HUES48 (cell line): ENCODE results near the gene CFAP410.
"Not testable (repeated sequence)": the region's sequence is repeated elsewhere in the genome, so short reads cannot be mapped to it uniquely, and the experiment has no call there.

Experiments used
- H3K27ac ChIP-seq: one replicate; pipeline ENCODE4 v1.7.0; 2013; ENCODE audit warnings: low read depth, low read length, inconsistent platforms
- H3K27me3 ChIP-seq: 2 replicates; pipeline ENCODE4 v1.6.1; 2013; ENCODE audit warnings: mild to moderate bottlenecking, low read length; ENCODE audit not compliant: control insufficient read depth, insufficient read depth
- H3K36me3 ChIP-seq: 2 replicates; pipeline ENCODE4 v1.6.1; 2013; ENCODE audit warnings: low read length; ENCODE audit not compliant: control insufficient read depth, insufficient read depth
- H3K4me1 ChIP-seq: 2 replicates; pipeline ENCODE4 v1.6.1; 2013; ENCODE audit warnings: mild to moderate bottlenecking, low read length; ENCODE audit not compliant: control insufficient read depth, insufficient read depth
- H3K4me3 ChIP-seq: 2 replicates; pipeline ENCODE4 v1.5.1; 2013; ENCODE audit warnings: mild to moderate bottlenecking, low read depth, low read length
- H3K9ac ChIP-seq: 2 replicates; pipeline ENCODE4 v1.6.1; 2013; ENCODE audit warnings: mild to moderate bottlenecking, low read depth, low read length, moderate library complexity
- H3K9me3 ChIP-seq: 2 replicates; pipeline ENCODE4 v1.6.1; 2013; ENCODE audit warnings: low read length; ENCODE audit not compliant: control insufficient read depth, insufficient read depth

The CFAP410 gene

GRCh38 chr21:44348861-44349260 is 9.7 kb upstream of the CFAP410 start:
- H3K36me3 ChIP-seq: no peaks in the 10 kb centered on the region
- H3K27me3 ChIP-seq: no peaks in the 10 kb centered on the region
- H3K4me3 ChIP-seq: no peak overlapping the region
- H3K27ac ChIP-seq: no peak overlapping the region
- H3K4me1 ChIP-seq: no peaks in the 10 kb centered on the region
- no peaks in the 10 kb centered on the region for H3K9me3 ChIP-seq
- no peak overlapping the region for H3K9ac ChIP-seq

GRCh38 chr21:44347911-44348451 is 8.8 kb upstream of the CFAP410 start:
- H3K4me3 ChIP-seq: no peak overlapping the region
- no peak overlapping the region for H3K9ac ChIP-seq
- no peaks in the 10 kb centered on the region for H3K4me1 ChIP-seq

GRCh38 chr21:44345495-44345894 is 6.3 kb upstream of the CFAP410 start:
- Histone ChIP-seq H3K9ac (no peak overlapping the region), H3K9me3 (no peaks in the 10 kb centered on the region), H3K4me3 (no peak overlapping the region), H3K27me3 (no peaks in the 10 kb centered on the region), H3K36me3 (no peaks in the 10 kb centered on the region), H3K27ac (no peak overlapping the region), H3K4me1 (peaks cover 10% of the 10 kb centered on the region)

More at GRCh38 chr21:44347911-44348451, 8.8 kb upstream of the CFAP410 start:
- Histone ChIP-seq H3K9me3 (no peaks in the 10 kb centered on the region), H3K27ac (no peak overlapping the region), H3K36me3 (no peaks in the 10 kb centered on the region), H3K27me3 (no peaks in the 10 kb centered on the region)

GRCh38 chr21:44344541-44345183 is 5.5 kb upstream of the CFAP410 start:
- H3K36me3 ChIP-seq: no peaks in the 10 kb centered on the region
- no peak overlapping the region for H3K4me3 ChIP-seq
- peaks cover 15% of the 10 kb centered on the region for H3K4me1 ChIP-seq
- H3K9ac ChIP-seq: no peak overlapping the region
- H3K9me3 ChIP-seq: no peaks in the 10 kb centered on the region
- H3K27me3 ChIP-seq: no peaks in the 10 kb centered on the region
- H3K27ac ChIP-seq: no peak overlapping the region

- Histone ChIP-seq H3K27ac (peak overlapping the region; percentile 82), H3K4me1 (peaks cover 16% of the 10 kb centered on the region)
- H3K9ac ChIP-seq, H3K27me3 ChIP-seq, H3K4me3 ChIP-seq, H3K36me3 ChIP-seq, H3K9me3 ChIP-seq: not testable (repeated sequence)
Observed at GRCh38 chr21:44342981-44343380, 3.8 kb upstream of the CFAP410 start.

GRCh38 chr21:44341726-44342458 is 2.7 kb upstream of the CFAP410 start:
- H3K27ac ChIP-seq: peak overlapping the region; percentile 82
- not testable (repeated sequence) for H3K9me3 ChIP-seq, H3K36me3 ChIP-seq, H3K9ac ChIP-seq, H3K4me3 ChIP-seq, H3K27me3 ChIP-seq
- H3K4me1 ChIP-seq: peaks cover 16% of the 10 kb centered on the region

GRCh38 chr21:44337941-44338895 is 972 bp downstream of the CFAP410 start:
- Histone ChIP-seq H3K36me3 (peaks cover 5% of the 10 kb centered on the region; the same call in 1 of the 2 replicates), H3K9ac (no peak overlapping the region), H3K27me3 (no peaks in the 10 kb centered on the region), H3K27ac (peak overlapping the region; percentile 86), H3K9me3 (no peaks in the 10 kb centered on the region), H3K4me1 (peaks cover 16% of the 10 kb centered on the region), H3K4me3 (peak overlapping the region; percentile 61)

- H3K4me1 ChIP-seq: peaks cover 14% of the 10 kb centered on the region
- no peak overlapping the region for H3K9ac ChIP-seq
- H3K27me3 ChIP-seq: no peaks in the 10 kb centered on the region
- H3K4me3 ChIP-seq: no peak overlapping the region
- H3K9me3 ChIP-seq: no peaks in the 10 kb centered on the region
- peaks cover 5% of the 10 kb centered on the region; the same call in 1 of the 2 replicates for H3K36me3 ChIP-seq
- H3K27ac ChIP-seq: no peak overlapping the region
Observed at GRCh38 chr21:44337449-44337848, 1.7 kb downstream of the CFAP410 start.

GRCh38 chr21:44335266-44336059 is 3.7 kb downstream of the CFAP410 start:
- Histone ChIP-seq H3K9ac (no peak overlapping the region), H3K4me3 (no peak overlapping the region), H3K27me3 (no peaks in the 10 kb centered on the region), H3K9me3 (no peaks in the 10 kb centered on the region), H3K27ac (no peak overlapping the region), H3K4me1 (peaks cover 6% of the 10 kb centered on the region), H3K36me3 (peaks cover 5% of the 10 kb centered on the region; the same call in 1 of the 2 replicates)
